Choroid plexus epithelial cell (primary cell): ENCODE measurements around the gene PGAM4.

Experiments
- DNase-seq: peaks from one replicate; pipeline ENCODE4 v3.0.0-alpha.2; 2010; ENCODE audit warnings: low read depth
- H3K4me3 ChIP-seq: 2 replicates; pipeline ENCODE4 v1.5.1; 2011; ENCODE audit warnings: low read depth, mild to moderate bottlenecking, control low read depth, low read length, moderate library complexity
- CTCF ChIP-seq: conservative IDR thresholded peaks from 2 replicates; pipeline ENCODE4 v1.5.1; 2011; ENCODE audit warnings: low read depth, mild to moderate bottlenecking, control low read depth, inconsistent platforms, low read length, moderate library complexity

PGAM4 gene

GRCh38 chrX:77969538-77969937 is at the start of gene PGAM4:
PGAM4 (minus strand) TSS chrX:77969638; CDS start chrX:77969638, 0 bp downstream.
- TF ChIP-seq CTCF = no peak
- no peak within 1 kb of the TSS for H3K4me3 ChIP-seq
- no peak for DNase-seq

GRCh38 chrX:78011846-78012245 is 42.4 kb upstream of the PGAM4 start:
- TF ChIP-seq CTCF = no peak
- H3K4me3 ChIP-seq = no peak overlapping the region
- DNase-seq = peak; percentile 52

GRCh38 chrX:77979870-77980269 is 10.4 kb upstream of the PGAM4 start:
- H3K4me3 ChIP-seq = no peak overlapping the region
- DNase-seq = no peak
- TF ChIP-seq CTCF = no peak

- no peak for TF ChIP-seq CTCF
- no peak overlapping the region for H3K4me3 ChIP-seq
- DNase-seq = no peak
Observed at GRCh38 chrX:77977518-77977917, 8.1 kb upstream of the PGAM4 start.

GRCh38 chrX:77977095-77977494 is 7.7 kb upstream of the PGAM4 start:
- TF ChIP-seq CTCF = no peak
- no peak for DNase-seq
- no peak overlapping the region for H3K4me3 ChIP-seq

GRCh38 chrX:77975755-77976154 is 6.3 kb upstream of the PGAM4 start:
- H3K4me3 ChIP-seq = no peak overlapping the region
- DNase-seq = peak; percentile 11
- TF ChIP-seq CTCF = no peak

- TF ChIP-seq CTCF = no peak
- DNase-seq = no peak
- no peak overlapping the region for H3K4me3 ChIP-seq
Observed at GRCh38 chrX:77967631-77968030, 1.8 kb downstream of the PGAM4 start.
